ENCODE results near the gene LDB2.

LDB2 gene

GRCh38 chr4:16838226-16838875 lies 60.1 kb downstream of the LDB2 start:
- no peak for DNase-seq (ENCODE audit: low spot score)
- TF ChIP-seq, protein P1, sequence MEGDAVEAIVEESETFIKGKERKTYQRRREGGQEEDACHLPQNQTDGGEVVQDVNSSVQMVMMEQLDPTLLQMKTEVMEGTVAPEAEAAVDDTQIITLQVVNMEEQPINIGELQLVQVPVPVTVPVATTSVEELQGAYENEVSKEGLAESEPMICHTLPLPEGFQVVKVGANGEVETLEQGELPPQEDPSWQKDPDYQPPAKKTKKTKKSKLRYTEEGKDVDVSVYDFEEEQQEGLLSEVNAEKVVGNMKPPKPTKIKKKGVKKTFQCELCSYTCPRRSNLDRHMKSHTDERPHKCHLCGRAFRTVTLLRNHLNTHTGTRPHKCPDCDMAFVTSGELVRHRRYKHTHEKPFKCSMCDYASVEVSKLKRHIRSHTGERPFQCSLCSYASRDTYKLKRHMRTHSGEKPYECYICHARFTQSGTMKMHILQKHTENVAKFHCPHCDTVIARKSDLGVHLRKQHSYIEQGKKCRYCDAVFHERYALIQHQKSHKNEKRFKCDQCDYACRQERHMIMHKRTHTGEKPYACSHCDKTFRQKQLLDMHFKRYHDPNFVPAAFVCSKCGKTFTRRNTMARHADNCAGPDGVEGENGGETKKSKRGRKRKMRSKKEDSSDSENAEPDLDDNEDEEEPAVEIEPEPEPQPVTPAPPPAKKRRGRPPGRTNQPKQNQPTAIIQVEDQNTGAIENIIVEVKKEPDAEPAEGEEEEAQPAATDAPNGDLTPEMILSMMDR (IDR thresholded peaks at IDR 0.05; ENCODE audit: extremely low read depth, missing control alignments) = no peak

- TF ChIP-seq, protein P1 (IDR thresholded peaks at IDR 0.05; ENCODE audit: extremely low read depth, missing control alignments) = no peak
These were observed 61.0 kb downstream of the LDB2 start for GRCh38 chr4:16837475-16837874.

GRCh38 chr4:16836324-16836723 lies 62.1 kb downstream of the LDB2 start:
- TF ChIP-seq, protein P1 (IDR thresholded peaks at IDR 0.05; ENCODE audit: extremely low read depth, missing control alignments) = no peak
- no peak for DNase-seq (ENCODE audit: low spot score)

More at GRCh38 chr4:16837475-16837874, 61.0 kb downstream of the LDB2 start:
- no peak for DNase-seq (ENCODE audit: low spot score)

DNA sequence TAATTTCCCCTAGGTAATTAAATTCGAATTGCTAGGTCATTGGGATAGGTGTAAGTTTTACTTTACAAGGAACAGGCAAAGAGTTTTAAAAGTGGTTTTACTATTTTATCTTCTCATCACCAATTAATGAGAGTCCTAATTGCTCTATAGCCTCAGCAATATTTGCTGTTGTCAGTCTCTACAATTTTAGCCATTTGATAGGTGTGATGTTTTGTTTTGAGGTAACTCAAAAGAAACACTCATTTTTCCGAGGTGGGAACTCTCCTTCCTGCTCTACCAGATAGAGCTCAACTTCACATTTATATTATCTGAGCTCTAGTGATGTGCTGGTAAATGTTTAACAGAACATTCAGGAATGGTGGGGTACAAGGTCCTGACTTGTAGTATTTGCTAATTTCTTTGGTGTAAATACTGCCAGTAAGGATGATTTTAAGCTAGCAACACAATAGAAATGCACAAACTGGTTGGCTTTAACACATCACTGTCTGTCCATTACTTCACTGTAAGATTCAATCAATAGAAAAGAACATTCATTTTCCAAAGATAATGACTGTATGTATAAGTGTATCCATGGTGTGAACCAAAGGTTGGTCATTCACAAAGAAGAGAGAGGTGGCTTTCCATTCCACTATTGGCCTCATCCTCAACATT lies 62.7 kb downstream of the LDB2 start:
- DNase-seq (ENCODE audit: low spot score) = no peak
- TF ChIP-seq, protein P1 (IDR thresholded peaks at IDR 0.05; ENCODE audit: extremely low read depth, missing control alignments) = no peak

- TF ChIP-seq, protein P1 (IDR thresholded peaks at IDR 0.05; ENCODE audit: extremely low read depth, missing control alignments) = no peak
- DNase-seq (ENCODE audit: low spot score) = no peak
These were observed 63.6 kb downstream of the LDB2 start for GRCh38 chr4:16834814-16835213.

DNA sequence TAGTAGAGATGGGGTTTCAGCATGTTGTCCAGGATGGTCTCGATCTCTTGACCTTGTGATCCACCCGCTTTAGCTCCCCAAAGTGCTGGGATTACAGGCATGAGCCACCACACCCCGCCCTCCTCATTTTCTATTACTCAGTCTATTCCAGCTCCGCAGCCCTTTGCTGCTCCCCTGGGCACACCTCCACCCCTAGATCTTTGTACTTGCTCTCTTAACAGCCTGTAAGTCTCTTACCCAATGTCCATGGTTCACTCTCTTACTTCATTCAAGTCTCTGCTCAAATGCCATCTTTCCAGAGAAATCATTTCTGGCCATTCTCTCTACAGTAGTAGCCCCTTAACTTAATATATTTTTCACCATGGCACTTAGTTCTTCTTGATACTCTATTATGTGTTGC lies 64.7 kb downstream of the LDB2 start:
- no peak for DNase-seq (ENCODE audit: low spot score)
- TF ChIP-seq, protein P1 (IDR thresholded peaks at IDR 0.05; ENCODE audit: extremely low read depth, missing control alignments) = no peak

DNA sequence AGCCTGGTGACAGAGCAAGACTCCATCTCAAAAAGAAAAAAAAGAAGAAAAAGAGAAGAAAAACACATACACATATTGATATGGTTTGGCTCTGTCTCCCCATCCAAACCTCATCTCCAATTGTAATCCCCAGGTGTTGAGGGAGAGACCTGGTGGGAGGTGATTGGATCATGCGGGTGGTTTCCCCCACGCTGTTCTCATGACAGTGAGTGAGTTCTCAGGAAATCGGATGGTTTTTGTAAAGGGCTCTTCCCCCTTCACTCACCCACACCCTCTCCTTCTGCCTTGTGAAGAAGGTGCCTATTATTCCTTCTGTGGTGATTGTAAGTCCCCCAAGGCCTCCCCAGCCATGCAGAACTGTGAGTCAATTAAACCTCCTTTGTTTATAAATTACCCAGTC lies 68.4 kb downstream of the LDB2 start:
- TF ChIP-seq, protein P1 (IDR thresholded peaks at IDR 0.05; ENCODE audit: extremely low read depth, missing control alignments) = no peak
- DNase-seq (ENCODE audit: low spot score) = no peak

All from GM20000 (cell line).